HepG2 (cell line): ENCODE results near the gene NR5A2. TPM values are rescaled to one million over a fixed set of nuclear protein-coding genes. Genes with fewer than 3 reads are reported as not detected.

Experiments
- ATAC-seq: fragments of 200-7000 bp; cut with Tn5 transposase; 3 replicates; pipeline ENCODE4 v1.9.1; 2020; ENCODE audit warnings: mild to moderate bottlenecking, moderate library complexity
- BruUV-seq: library from RNA; stranded (reverse); fragments of 400-500 nt; replicated peaks from 2 replicates; lab custom pipeline; 2021; lab: Mats Ljungman, UMichigan
- CTCF ChIA-PET: fragments of 300-600 bp; formaldehyde crosslinking; extraction: SDS; loops from one replicate; lab custom pipeline; 2021; ENCODE audit warnings: low total read pairs, inconsistent platforms, low intra/inter-chr PET ratio; lab: Yijun Ruan, JAX
- POLR2A ChIA-PET: fragments of 350-600 bp; sonication (Branson Sonifier 250); formaldehyde crosslinking; loops from one replicate; lab custom pipeline; 2020; ENCODE audit warnings: antibody characterized with exemption, inconsistent platforms; lab: Yijun Ruan, JAX
- DNase-seq: peaks from one replicate; pipeline ENCODE4 v3.0.0-alpha.2; 2015; ENCODE audit warnings: low spot score
- FAIRE-seq: peaks from 3 replicates; lab custom pipeline; 2011; peaks lifted over from hg19 to GRCh38; lab: Jason Lieb, UNC
- H2AFZ ChIP-seq: one replicate; pipeline ENCODE4 v1.6.1; 2011; ENCODE audit warnings: low read length, inconsistent platforms
- H3K27ac ChIP-seq: fragments of 300-600 bp; 3 replicates; pipeline ENCODE4 v1.8.0; 2011; ENCODE audit warnings: mixed run types, mild to moderate bottlenecking, mixed read lengths, low read length, inconsistent platforms; ENCODE audit not compliant: insufficient read depth; ENCODE audit errors: extremely low read length
- H3K27me3 ChIP-seq, 2 experiments: fragments of 200-600 bp in 1 of 2; 2 replicates in 1 of 2; 3 replicates in 1 of 2; pipeline versions ENCODE4 v1.6.0 to v1.8.0; 2011; ENCODE audit warnings: low read length in 2 of 2, mild to moderate bottlenecking in 2 of 2, moderate library complexity in 2 of 2, inconsistent platforms in 1 of 2; ENCODE audit not compliant: insufficient read depth in 2 of 2, control insufficient read depth in 1 of 2
- H3K36me3 ChIP-seq, 2 experiments: fragments of 200-600 bp in 1 of 2; replicated peaks in 1 of 2; 2 replicates in 1 of 2; 3 replicates in 1 of 2; pipeline versions ENCODE4 v1.5.1 to v1.8.0; 2011; ENCODE audit warnings: low read length in 2 of 2, inconsistent platforms in 1 of 2; ENCODE audit not compliant: insufficient read depth in 2 of 2, control insufficient read depth in 1 of 2
- H3K4me1 ChIP-seq: 2 replicates; pipeline ENCODE4 v1.5.1; 2012; ENCODE audit warnings: low read length, inconsistent platforms; ENCODE audit not compliant: insufficient read depth
- H3K4me2 ChIP-seq: 2 replicates; pipeline ENCODE4 v1.6.0; 2011; ENCODE audit warnings: low read depth, low read length, inconsistent platforms
- H3K4me3 ChIP-seq, 3 experiments: fragments of 200-600 bp in 1 of 3; sonication (generic), shearing (Covaris generic) in 1 of 3; replicated peaks in 1 of 3; 2 replicates each; pipeline ENCODE4 v1.5.1; 2011 to 2016; ENCODE audit warnings: low read length in 3 of 3, inconsistent platforms in 2 of 3, low read depth in 2 of 3, mild to moderate bottlenecking in 2 of 3, control low read depth in 1 of 3, mixed read lengths in 1 of 3; ENCODE audit not compliant: insufficient read depth in 1 of 3
- H3K79me2 ChIP-seq: one replicate; pipeline ENCODE4 v1.6.1; 2011; ENCODE audit warnings: low read length, inconsistent platforms; ENCODE audit not compliant: insufficient read depth
- H3K9ac ChIP-seq: 2 replicates; pipeline ENCODE4 v1.6.0; 2011; ENCODE audit warnings: mild to moderate bottlenecking, low read depth, low read length, inconsistent platforms; ENCODE audit not compliant: insufficient read depth
- H3K9me3 ChIP-seq: 2 replicates; pipeline ENCODE4 v1.5.1; 2012; ENCODE audit warnings: mild to moderate bottlenecking, low read length
- H4K20me1 ChIP-seq: 2 replicates; pipeline ENCODE4 v1.6.0; 2011; ENCODE audit warnings: inconsistent platforms, mild to moderate bottlenecking, low read length, moderate library complexity; ENCODE audit not compliant: insufficient read depth
- BRCA1 ChIP-seq: sonication (generic); formaldehyde crosslinking; IDR thresholded peaks from 2 replicates; pipeline ENCODE4 v1.4.0; 2020; ENCODE audit warnings: missing genetic modification reagents
- EP300 ChIP-seq, 3 experiments: sonication (generic) in 1 of 3; formaldehyde crosslinking in 1 of 3; IDR thresholded peaks; 2 replicates each; pipeline versions ENCODE4 v1.5.1 to v1.6.1; 2011 to 2020; ENCODE audit warnings: low read depth in 2 of 3, low read length in 2 of 3, borderline replicate concordance in 1 of 3, improper control_type of control experiment in 1 of 3, mild to moderate bottlenecking in 1 of 3, missing genetic modification reagents in 1 of 3, moderate library complexity in 1 of 3
- KAT7 ChIP-seq: IDR thresholded peaks from 2 replicates; pipeline ENCODE4 v1.6.1; 2018; ENCODE audit warnings: borderline replicate concordance, missing compliant biosample characterization
- MEIS2 ChIP-seq: sonication (generic); formaldehyde crosslinking; IDR thresholded peaks from 2 replicates; pipeline ENCODE4 v1.9.0; 2021; ENCODE audit warnings: mild to moderate bottlenecking, missing genetic modification reagents
- MLLT10 ChIP-seq: sonication (generic); formaldehyde crosslinking; IDR thresholded peaks from 2 replicates; pipeline ENCODE4 v1.4.0; 2020; ENCODE audit warnings: missing genetic modification reagents
- NFIC ChIP-seq: IDR thresholded peaks from 2 replicates; pipeline ENCODE4 v1.6.1; 2012; ENCODE audit warnings: mild to moderate bottlenecking, low read length, inconsistent platforms
- RXRA ChIP-seq: sonication (generic); formaldehyde crosslinking; IDR thresholded peaks from 2 replicates; pipeline ENCODE4 v1.5.1; 2020; ENCODE audit warnings: missing genetic modification reagents
- SALL1 ChIP-seq: sonication (generic); formaldehyde crosslinking; IDR thresholded peaks from 2 replicates; pipeline ENCODE4 v1.8.0; 2022; ENCODE audit warnings: mild to moderate bottlenecking, missing genetic modification reagents
- ZNF282 ChIP-seq: fragments of 450-650 bp; IDR thresholded peaks from 2 replicates; pipeline ENCODE4 v1.6.1; 2018; ENCODE audit not compliant: partially characterized antibody
- ZNF367 ChIP-seq: sonication (generic); formaldehyde crosslinking; IDR thresholded peaks from 2 replicates; pipeline ENCODE4 v1.4.0; 2020; ENCODE audit warnings: missing genetic modification reagents, borderline replicate concordance
- WGBS: methylation state at CpG from one replicate; pipeline ENCODE4 v1.1.6; 2017; ENCODE audit warnings: low lambda C conversion rate; 5-methylcytosine and 5-hydroxymethylcytosine counted together
- in situ Hi-C: cut with HindIII; loops from 2 replicates; pipeline ENCODE4 v1.10.0; 2017; ENCODE audit warnings: low pct_unique_long_range_greater_than_20kb; ENCODE audit not compliant: extremely low pct_ligation_motif_present
- intact Hi-C: fragments of 100-400 bp; cut with micrococcal nuclease; formaldehyde crosslinking; loops from one replicate; pipeline ENCODE4 v1.10.0; 2022; ENCODE audit not compliant: unreplicated experiment
- polyA plus RNA-seq, 8 experiments: library from polyadenylated mRNA; depleted of rRNA in 3 of 8; stranded (reverse) in 7 of 8; unstranded in 1 of 8; fragments of >200 nt; fragmentation: Illumina TruSeq in 4 of 8; extraction: Trizol in 4 of 8; gene quantifications; 2 replicates each; pipeline versions ENCODE4 v1.2.1 to v1.2.3, GENCODE V29; 2011 to 2016; ENCODE audit warnings: low read depth in 4 of 8, missing spikeins in 1 of 8, mixed read lengths in 1 of 8; ENCODE audit not compliant: insufficient read depth in 1 of 8
- total RNA-seq, 5 experiments: library from RNA; depleted of rRNA; stranded (reverse); fragments of >200 nt; fragmentation: Illumina TruSeq; extraction: Trizol; gene quantifications; 2 replicates each; pipeline ENCODE4 v1.2.3, GENCODE V29; 2016; ENCODE audit warnings: low read depth in 1 of 5
- TF ChIP-seq, protein P1 (sequence below): sonication (generic); formaldehyde crosslinking; IDR thresholded peaks from 2 replicates; pipeline ENCODE4 v1.5.0; 2020; ENCODE audit warnings: mild to moderate bottlenecking, missing genetic modification reagents, borderline replicate concordance
- TF ChIP-seq, protein P2 (sequence below): sonication (generic); formaldehyde crosslinking; IDR thresholded peaks from 2 replicates; pipeline ENCODE4 v1.4.0; 2020; ENCODE audit warnings: missing genetic modification reagents
- TF ChIP-seq, protein P3 (sequence below): sonication (generic); formaldehyde crosslinking; IDR thresholded peaks from 2 replicates; pipeline ENCODE4 v1.4.0; 2020; ENCODE audit warnings: missing genetic modification reagents; ENCODE audit errors: not compliant biosample characterization
- TF ChIP-seq, protein P4 (sequence below): sonication (generic); formaldehyde crosslinking; IDR thresholded peaks from 2 replicates; pipeline ENCODE4 v1.8.0; 2022; ENCODE audit warnings: mild to moderate bottlenecking, missing genetic modification reagents, moderate library complexity

The NR5A2 gene
- total and polyA plus RNA-seq, 2 of the 13 experiments (the other 11 are each of a cell fraction or from before 2014, with no cell fraction given): 0.24 to 2.8 TPM

DNA sequence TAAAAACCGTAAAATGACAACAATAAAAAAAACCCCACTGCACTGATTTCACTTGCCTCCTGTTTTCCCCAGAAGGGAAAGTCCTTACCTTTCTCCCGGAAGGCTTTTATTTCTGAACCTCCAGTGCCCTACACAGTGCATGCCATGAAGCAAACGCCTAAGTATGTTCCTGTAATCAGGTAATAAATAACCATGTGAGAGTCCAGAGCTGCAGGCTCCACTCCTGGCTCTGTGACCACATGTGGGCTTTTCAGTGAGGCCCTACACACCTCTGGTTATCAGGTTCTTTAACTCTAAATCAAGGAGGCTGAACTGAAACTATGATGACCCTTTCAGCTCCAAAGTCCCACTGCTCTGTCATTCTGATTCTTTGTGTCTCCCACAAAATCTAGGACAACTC, 20.8 kb upstream of the NR5A2 start (continued):
- TF ChIP-seq, protein P1, sequence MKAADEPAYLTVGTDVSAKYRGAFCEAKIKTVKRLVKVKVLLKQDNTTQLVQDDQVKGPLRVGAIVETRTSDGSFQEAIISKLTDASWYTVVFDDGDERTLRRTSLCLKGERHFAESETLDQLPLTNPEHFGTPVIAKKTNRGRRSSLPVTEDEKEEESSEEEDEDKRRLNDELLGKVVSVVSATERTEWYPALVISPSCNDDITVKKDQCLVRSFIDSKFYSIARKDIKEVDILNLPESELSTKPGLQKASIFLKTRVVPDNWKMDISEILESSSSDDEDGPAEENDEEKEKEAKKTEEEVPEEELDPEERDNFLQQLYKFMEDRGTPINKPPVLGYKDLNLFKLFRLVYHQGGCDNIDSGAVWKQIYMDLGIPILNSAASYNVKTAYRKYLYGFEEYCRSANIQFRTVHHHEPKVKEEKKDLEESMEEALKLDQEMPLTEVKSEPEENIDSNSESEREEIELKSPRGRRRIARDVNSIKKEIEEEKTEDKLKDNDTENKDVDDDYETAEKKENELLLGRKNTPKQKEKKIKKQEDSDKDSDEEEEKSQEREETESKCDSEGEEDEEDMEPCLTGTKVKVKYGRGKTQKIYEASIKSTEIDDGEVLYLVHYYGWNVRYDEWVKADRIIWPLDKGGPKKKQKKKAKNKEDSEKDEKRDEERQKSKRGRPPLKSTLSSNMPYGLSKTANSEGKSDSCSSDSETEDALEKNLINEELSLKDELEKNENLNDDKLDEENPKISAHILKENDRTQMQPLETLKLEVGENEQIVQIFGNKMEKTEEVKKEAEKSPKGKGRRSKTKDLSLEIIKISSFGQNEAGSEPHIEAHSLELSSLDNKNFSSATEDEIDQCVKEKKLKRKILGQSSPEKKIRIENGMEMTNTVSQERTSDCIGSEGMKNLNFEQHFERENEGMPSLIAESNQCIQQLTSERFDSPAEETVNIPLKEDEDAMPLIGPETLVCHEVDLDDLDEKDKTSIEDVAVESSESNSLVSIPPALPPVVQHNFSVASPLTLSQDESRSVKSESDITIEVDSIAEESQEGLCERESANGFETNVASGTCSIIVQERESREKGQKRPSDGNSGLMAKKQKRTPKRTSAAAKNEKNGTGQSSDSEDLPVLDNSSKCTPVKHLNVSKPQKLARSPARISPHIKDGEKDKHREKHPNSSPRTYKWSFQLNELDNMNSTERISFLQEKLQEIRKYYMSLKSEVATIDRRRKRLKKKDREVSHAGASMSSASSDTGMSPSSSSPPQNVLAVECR (CRISPR knock-in tag): no peak

- FAIRE-seq (no peak), ATAC-seq (no peak), DNase-seq (no peak)
- H3K9me3 ChIP-seq: no peaks in the 10 kb centered on the region
- WGBS: 2% methylated on average over 2 of the region's 2 CpGs
- H3K4me2 ChIP-seq: no peak overlapping the region
- no peaks in the 10 kb centered on the region for H4K20me1 ChIP-seq
- intact Hi-C loops (no loop called here), in situ Hi-C loops (no loop called here)
- CTCF ChIA-PET: no interaction called here
- H3K36me3 ChIP-seq: no peaks in the 10 kb centered on the region
- H3K4me1 ChIP-seq: no peaks in the 10 kb centered on the region
- no peak overlapping the region for H3K4me3 ChIP-seq
- no peaks in the 10 kb centered on the region for H3K27me3 ChIP-seq
- POLR2A ChIA-PET: no interaction called here
- BruUV-seq: no TSS peak
- H2AFZ ChIP-seq: no peak overlapping the region
- H3K79me2 ChIP-seq: no peaks in the 10 kb centered on the region
- H3K9ac ChIP-seq: no peak overlapping the region
- H3K27ac ChIP-seq: no peak overlapping the region
- TF ChIP-seq MLLT10: no peak
- no peak for TF ChIP-seq KAT7 (CRISPR knock-in tag)
- TF ChIP-seq, protein P2, sequence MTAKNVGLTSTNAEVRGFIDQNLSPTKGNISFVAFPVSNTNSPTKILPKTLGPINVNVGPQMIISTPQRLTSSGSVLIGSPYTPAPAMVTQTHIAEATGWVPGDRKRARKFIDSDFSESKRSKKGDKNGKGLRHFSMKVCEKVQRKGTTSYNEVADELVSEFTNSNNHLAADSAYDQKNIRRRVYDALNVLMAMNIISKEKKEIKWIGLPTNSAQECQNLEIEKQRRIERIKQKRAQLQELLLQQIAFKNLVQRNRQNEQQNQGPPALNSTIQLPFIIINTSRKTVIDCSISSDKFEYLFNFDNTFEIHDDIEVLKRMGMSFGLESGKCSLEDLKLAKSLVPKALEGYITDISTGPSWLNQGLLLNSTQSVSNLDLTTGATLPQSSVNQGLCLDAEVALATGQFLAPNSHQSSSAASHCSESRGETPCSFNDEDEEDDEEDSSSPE: no peak
- no peak for TF ChIP-seq NFIC
- TF ChIP-seq, protein P3, sequence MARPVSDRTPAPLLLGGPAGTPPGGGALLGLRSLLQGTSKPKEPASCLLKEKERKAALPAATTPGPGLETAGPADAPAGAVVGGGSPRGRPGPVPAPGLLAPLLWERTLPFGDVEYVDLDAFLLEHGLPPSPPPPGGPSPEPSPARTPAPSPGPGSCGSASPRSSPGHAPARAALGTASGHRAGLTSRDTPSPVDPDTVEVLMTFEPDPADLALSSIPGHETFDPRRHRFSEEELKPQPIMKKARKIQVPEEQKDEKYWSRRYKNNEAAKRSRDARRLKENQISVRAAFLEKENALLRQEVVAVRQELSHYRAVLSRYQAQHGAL (CRISPR knock-in tag): no peak
- no peak for TF ChIP-seq SALL1 (CRISPR knock-in tag)
- TF ChIP-seq, protein P4, sequence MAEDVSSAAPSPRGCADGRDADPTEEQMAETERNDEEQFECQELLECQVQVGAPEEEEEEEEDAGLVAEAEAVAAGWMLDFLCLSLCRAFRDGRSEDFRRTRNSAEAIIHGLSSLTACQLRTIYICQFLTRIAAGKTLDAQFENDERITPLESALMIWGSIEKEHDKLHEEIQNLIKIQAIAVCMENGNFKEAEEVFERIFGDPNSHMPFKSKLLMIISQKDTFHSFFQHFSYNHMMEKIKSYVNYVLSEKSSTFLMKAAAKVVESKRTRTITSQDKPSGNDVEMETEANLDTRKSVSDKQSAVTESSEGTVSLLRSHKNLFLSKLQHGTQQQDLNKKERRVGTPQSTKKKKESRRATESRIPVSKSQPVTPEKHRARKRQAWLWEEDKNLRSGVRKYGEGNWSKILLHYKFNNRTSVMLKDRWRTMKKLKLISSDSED (CRISPR knock-in tag): no peak
- no peak for TF ChIP-seq RXRA
- no peak for TF ChIP-seq BRCA1 (CRISPR knock-in tag)
- TF ChIP-seq EP300 (IDR thresholded peaks at IDR 0.05; ENCODE audit: low read depth in 2 of 2, low read length in 2 of 2): no peak
- no peak for TF ChIP-seq EP300 (CRISPR knock-in tag; IDR thresholded peaks at IDR 0.05; ENCODE audit: borderline replicate concordance)
- TF ChIP-seq ZNF367: no peak
- TF ChIP-seq ZNF282: no peak
- no peak for TF ChIP-seq MEIS2 (CRISPR knock-in tag)
These were observed 11.7 kb upstream of the NR5A2 start for GRCh38 chr1:200015811-200016210.
